Activated CD8-positive, alpha-beta T cell treated with anti-CD3 and anti-CD28 coated beads, Interleukin-2, amount 10 ng/mL, durations not matched to agents 7 days and 5 days (primary cell): ENCODE data around the gene CMC1. TPM values are rescaled to one million over a fixed set of nuclear protein-coding genes. Genes with fewer than 3 reads are reported as not detected.
A peak's percentile ranks its signal among the peaks of the same experiment; 100 is the strongest.

Source experiments
- ATAC-seq: fragments of 150-1000 bp; cut with Tn5 transposase; one replicate; pipeline ENCODE4 v1.10.0; 2021; ENCODE audit warnings: moderate library complexity
- CTCF ChIA-PET: fragments of 350-600 bp; sonication (Branson Sonifier 250); formaldehyde crosslinking; loops from one replicate; lab custom pipeline; 2021; ENCODE audit warnings: antibody characterized with exemption; lab: Charles Lee
- POLR2A ChIA-PET: fragments of 350-600 bp; sonication (Branson Sonifier 250); formaldehyde crosslinking; loops from one replicate; lab custom pipeline; 2021; ENCODE audit warnings: antibody characterized with exemption; lab: Charles Lee
- DNase-seq: peaks from one replicate; pipeline ENCODE4 v3.0.0-alpha.2; 2020
- H3K27ac Mint-ChIP-seq: one replicate; pipeline ENCODE4 v1.8.0; 2021; ENCODE audit warnings: mild to moderate bottlenecking, mixed read lengths
- H3K27me3 Mint-ChIP-seq: one replicate; pipeline ENCODE4 v1.8.0; 2021; ENCODE audit warnings: low read depth, mixed read lengths
- H3K36me3 Mint-ChIP-seq: one replicate; pipeline ENCODE4 v1.8.0; 2021; ENCODE audit warnings: low read depth, mixed read lengths
- H3K4me1 Mint-ChIP-seq: one replicate; pipeline ENCODE4 v1.8.0; 2021; ENCODE audit warnings: low read depth, mixed read lengths
- H3K4me3 Mint-ChIP-seq: one replicate; pipeline ENCODE4 v1.8.0; 2021; ENCODE audit warnings: mild to moderate bottlenecking, mixed read lengths
- H3K9me3 Mint-ChIP-seq: one replicate; pipeline ENCODE4 v1.8.0; 2022; ENCODE audit warnings: mixed read lengths; ENCODE audit not compliant: insufficient read depth
- total RNA-seq, 2 experiments: library from RNA; stranded (reverse); gene quantifications; one replicate each; pipeline ENCODE4 v1.2.3, GENCODE V29; 2021

CMC1 gene
- total RNA-seq, 2 experiments from 2014 or later, result 16.8 to 20.8 TPM

- ATAC-seq (no peak), DNase-seq (no peak)
- Mint-ChIP-seq H3K4me1 (peaks cover 4% of the 10 kb centered on the region), H3K36me3 (peaks cover 4% of the 10 kb centered on the region), H3K4me3 (no peak overlapping the region), H3K27ac (no peak overlapping the region), H3K27me3 (no peaks in the 10 kb centered on the region), H3K9me3 (no peaks in the 10 kb centered on the region)
- POLR2A ChIA-PET, result no interaction called here
- CTCF ChIA-PET, result no interaction called here
Observed at GRCh38 chr3:28280781-28281180, 39.4 kb downstream of the CMC1 start.

- DNase-seq (no peak), ATAC-seq (peak; percentile 60)
- peaks cover 13% of the 10 kb centered on the region for H3K36me3 Mint-ChIP-seq
- H3K9me3 Mint-ChIP-seq, result no peaks in the 10 kb centered on the region
- H3K4me1 Mint-ChIP-seq, result peaks cover 3% of the 10 kb centered on the region
- no peak overlapping the region for H3K27ac Mint-ChIP-seq
- CTCF ChIA-PET, result interaction anchor here (0.7 to 5.0 kb wide), 16 partner anchors 8 to 580 kb away, joined by 3 to 20 read pairs (median 4); partner anchors contain the start of genes CMC1 and EOMES
- H3K27me3 Mint-ChIP-seq, result no peaks in the 10 kb centered on the region
- H3K4me3 Mint-ChIP-seq, result no peak overlapping the region
- POLR2A ChIA-PET, result no interaction called here
Observed at GRCh38 chr3:28286595-28286994, 45.2 kb downstream of the CMC1 start.

DNA sequence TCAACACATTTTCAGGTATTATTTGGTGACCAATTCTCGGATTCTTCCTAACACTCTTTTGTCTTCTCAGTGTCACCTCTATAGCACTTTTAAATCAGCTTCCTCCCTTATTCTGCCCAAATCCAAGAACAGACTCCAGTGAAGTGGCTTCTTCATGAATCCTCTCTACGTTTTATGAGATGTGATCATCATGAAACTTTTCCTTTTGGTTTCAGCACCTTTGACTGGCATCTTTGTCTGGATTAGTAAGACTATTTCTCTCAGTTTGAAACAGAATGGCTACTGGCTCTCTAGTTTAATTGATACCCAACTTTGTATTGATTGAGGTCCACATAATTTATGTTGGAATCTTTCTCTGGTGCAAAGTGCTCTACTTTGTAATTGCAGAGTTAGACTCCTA, 45.6 kb downstream of the CMC1 start:
- ChIA-PET CTCF (interaction anchor here (0.7 to 5.0 kb wide), 16 partner anchors 8 to 581 kb away, joined by 3 to 20 read pairs (median 4); partner anchors contain the start of genes CMC1 and EOMES), POLR2A (no interaction called here)
- Mint-ChIP-seq H3K27me3 (no peaks in the 10 kb centered on the region), H3K4me3 (no peak overlapping the region), H3K27ac (no peak overlapping the region), H3K4me1 (peaks cover 3% of the 10 kb centered on the region), H3K36me3 (peaks cover 14% of the 10 kb centered on the region), H3K9me3 (no peaks in the 10 kb centered on the region)
- DNase-seq, result no peak
- no peak for ATAC-seq

DNA sequence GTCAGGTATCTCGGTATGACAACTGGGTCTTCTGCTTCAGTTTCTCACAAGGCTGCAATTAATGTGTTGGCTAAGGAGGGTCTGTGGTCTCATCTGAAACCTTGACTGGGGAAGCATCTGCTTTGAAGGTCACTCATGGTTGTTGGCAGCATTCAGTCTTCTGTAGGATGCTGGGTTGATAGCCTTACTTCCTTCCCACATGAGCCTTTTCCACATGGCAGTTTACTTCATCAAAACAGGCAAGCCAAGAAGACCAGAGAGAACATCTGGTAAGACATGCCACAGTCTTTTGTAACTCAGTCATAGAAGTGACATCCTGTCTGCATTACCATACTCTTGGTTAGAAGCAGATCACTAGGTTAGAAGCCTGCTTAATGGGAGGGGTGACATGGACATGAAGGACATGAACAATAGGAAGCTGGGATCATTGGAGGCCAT, 49.5 kb downstream of the CMC1 start:
- Mint-ChIP-seq H3K36me3 (peaks cover 14% of the 10 kb centered on the region), H3K27ac (no peak overlapping the region), H3K9me3 (no peaks in the 10 kb centered on the region), H3K4me3 (no peak overlapping the region), H3K27me3 (no peaks in the 10 kb centered on the region), H3K4me1 (peaks cover 6% of the 10 kb centered on the region)
- POLR2A ChIA-PET, result no interaction called here
- DNase-seq (no peak), ATAC-seq (no peak)
- CTCF ChIA-PET, result no interaction called here

- peaks cover 8% of the 10 kb centered on the region for H3K4me1 Mint-ChIP-seq
- no peak for DNase-seq
- ATAC-seq, result no peak
- no peaks in the 10 kb centered on the region for H3K27me3 Mint-ChIP-seq
- H3K9me3 Mint-ChIP-seq, result no peaks in the 10 kb centered on the region
- H3K36me3 Mint-ChIP-seq, result peaks cover 14% of the 10 kb centered on the region
- ChIA-PET POLR2A (no interaction called here), CTCF (interaction anchor here (0.7 to 1.0 kb wide), 2 partner anchors 36 to 580 kb away, joined by 3 to 4 read pairs; no protein-coding TSS in a partner anchor)
- no peak overlapping the region for H3K4me3 Mint-ChIP-seq
- no peak overlapping the region for H3K27ac Mint-ChIP-seq
Observed at GRCh38 chr3:28291577-28291976, 50.2 kb downstream of the CMC1 start.

GRCh38 chr3:28292622-28293021, 51.2 kb downstream of the CMC1 start:
- no peaks in the 10 kb centered on the region for H3K9me3 Mint-ChIP-seq
- peaks cover 18% of the 10 kb centered on the region for H3K36me3 Mint-ChIP-seq
- ChIA-PET POLR2A (interaction anchor here (0.6 to 0.9 kb wide), 2 partner anchors 573 to 758 kb away, joined by 3 to 4 read pairs; no protein-coding TSS in a partner anchor), CTCF (interaction anchor here (0.6 to 1.7 kb wide), 5 partner anchors 25 to 581 kb away, joined by 3 to 7 read pairs (median 3); partner anchors contain the start of gene EOMES)
- DNase-seq, result no peak
- no peaks in the 10 kb centered on the region for H3K27me3 Mint-ChIP-seq
- no peak for ATAC-seq
- H3K4me1 Mint-ChIP-seq, result peaks cover 11% of the 10 kb centered on the region
- H3K27ac Mint-ChIP-seq, result no peak overlapping the region
- no peak overlapping the region for H3K4me3 Mint-ChIP-seq

GRCh38 chr3:28294667-28295413, 53.4 kb downstream of the CMC1 start:
- ATAC-seq (no peak), DNase-seq (no peak)
- ChIA-PET POLR2A (no interaction called here), CTCF (interaction anchor here (0.8 to 2.1 kb wide), 4 partner anchors 8 to 582 kb away, joined by 3 to 6 read pairs (median 4); partner anchors contain the start of gene EOMES)
- peaks cover 16% of the 10 kb centered on the region for H3K36me3 Mint-ChIP-seq
- no peak overlapping the region for H3K27ac Mint-ChIP-seq
- H3K4me1 Mint-ChIP-seq, result peaks cover 11% of the 10 kb centered on the region
- no peaks in the 10 kb centered on the region for H3K9me3 Mint-ChIP-seq
- H3K27me3 Mint-ChIP-seq, result no peaks in the 10 kb centered on the region
- no peak overlapping the region for H3K4me3 Mint-ChIP-seq

DNA sequence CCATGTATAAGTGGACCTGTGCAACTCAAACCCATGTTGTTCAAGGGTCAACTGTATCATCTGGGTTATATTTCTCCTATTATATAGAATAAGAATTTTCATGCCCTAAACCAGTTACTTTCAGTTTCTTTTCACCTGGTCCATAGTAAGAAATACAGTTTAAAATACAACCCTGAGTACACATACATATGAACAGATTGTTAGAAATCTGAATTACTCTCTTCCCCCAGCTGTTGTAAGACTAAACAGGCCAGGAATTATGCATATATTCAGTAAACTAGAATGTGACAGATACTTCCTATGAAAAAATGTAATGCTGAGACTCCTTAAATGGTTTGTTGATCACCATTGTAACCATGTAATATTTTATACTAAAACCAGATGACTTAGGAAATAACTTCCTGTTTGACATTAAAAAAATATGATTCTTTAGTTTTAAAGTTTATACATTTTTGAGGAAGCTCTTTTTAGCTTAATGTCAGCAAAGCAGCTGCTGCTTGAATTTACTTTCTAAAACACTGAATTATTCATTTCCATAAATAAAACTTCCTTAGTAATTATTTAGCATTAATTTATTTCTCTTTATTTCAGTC, 54.6 kb downstream of the CMC1 start:
- DNase-seq, result no peak
- ATAC-seq, result peak; percentile 47
- peaks cover 9% of the 10 kb centered on the region for H3K36me3 Mint-ChIP-seq
- CTCF ChIA-PET, result interaction anchor here (1.1 kb wide), 1 partner anchor 26 kb away, joined by 3 read pairs; no protein-coding TSS in a partner anchor
- peak overlapping the region; percentile 39 for H3K27ac Mint-ChIP-seq
- no peak overlapping the region for H3K4me3 Mint-ChIP-seq
- H3K4me1 Mint-ChIP-seq, result peaks cover 8% of the 10 kb centered on the region
- no peaks in the 10 kb centered on the region for H3K27me3 Mint-ChIP-seq
- no peaks in the 10 kb centered on the region for H3K9me3 Mint-ChIP-seq
- POLR2A ChIA-PET, result interaction anchor here (0.6 to 1.3 kb wide), 2 partner anchors 29 to 52 kb away, joined by 3 read pairs; partner anchors contain the start of genes AZI2 and ZCWPW2

GRCh38 chr3:28299705-28300104, 58.3 kb downstream of the CMC1 start:
- Mint-ChIP-seq H3K4me3 (no peak overlapping the region), H3K9me3 (no peaks in the 10 kb centered on the region), H3K36me3 (peaks cover 5% of the 10 kb centered on the region), H3K27ac (no peak overlapping the region), H3K27me3 (no peaks in the 10 kb centered on the region), H3K4me1 (peaks cover 7% of the 10 kb centered on the region)
- ChIA-PET POLR2A (no interaction called here), CTCF (no interaction called here)
- DNase-seq (no peak), ATAC-seq (no peak)

DNA sequence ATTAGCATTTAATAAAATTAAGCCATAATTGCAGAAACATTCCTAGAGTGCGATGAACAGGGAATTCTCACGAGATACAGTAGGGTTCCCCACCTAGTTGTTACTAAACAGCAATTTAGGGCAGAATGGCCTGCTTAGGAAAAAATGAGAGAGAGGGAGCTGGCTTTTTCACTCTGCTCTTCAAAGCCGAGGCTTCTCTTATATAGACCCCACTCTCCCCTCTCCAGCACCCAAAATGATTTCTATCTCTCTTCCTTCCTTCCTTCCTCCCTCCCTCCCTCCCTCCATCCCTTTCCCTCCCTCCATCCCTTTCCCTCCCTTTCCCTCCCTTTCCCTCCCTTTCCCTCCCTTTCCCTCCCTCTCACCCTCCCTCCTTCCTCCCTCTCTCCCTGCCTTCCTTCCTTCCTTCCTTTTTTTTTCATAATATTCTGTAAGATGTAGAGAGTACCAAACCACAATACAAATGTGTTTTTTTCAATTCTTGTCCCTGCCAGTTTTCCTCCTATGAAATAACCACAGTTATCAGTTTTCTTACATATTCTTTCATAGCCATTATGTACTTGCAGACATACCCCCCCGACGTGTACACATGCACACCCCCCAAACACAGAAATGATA, 59.0 kb downstream of the CMC1 start:
- Mint-ChIP-seq H3K4me3 (no peak overlapping the region), H3K27me3 (no peaks in the 10 kb centered on the region), H3K4me1 (peaks cover 5% of the 10 kb centered on the region), H3K9me3 (no peaks in the 10 kb centered on the region), H3K27ac (no peak overlapping the region), H3K36me3 (peaks cover 5% of the 10 kb centered on the region)
- no peak for ATAC-seq
- ChIA-PET CTCF (no interaction called here), POLR2A (no interaction called here)
- no peak for DNase-seq

GRCh38 chr3:28301688-28302087, 60.3 kb downstream of the CMC1 start:
- no peak for DNase-seq
- no peaks in the 10 kb centered on the region for H3K27me3 Mint-ChIP-seq
- H3K4me3 Mint-ChIP-seq, result no peak overlapping the region
- H3K9me3 Mint-ChIP-seq, result no peaks in the 10 kb centered on the region
- ChIA-PET CTCF (no interaction called here), POLR2A (no interaction called here)
- H3K4me1 Mint-ChIP-seq, result peaks cover 3% of the 10 kb centered on the region
- peaks cover 8% of the 10 kb centered on the region for H3K36me3 Mint-ChIP-seq
- ATAC-seq, result no peak
- no peak overlapping the region for H3K27ac Mint-ChIP-seq
